NCI-H226 (cell line): Measurements from ENCODE around the gene CTNNA3.

Experiments
- DNase-seq: peaks from one replicate; pipeline ENCODE4 v3.0.0-alpha.2; 2015

CTNNA3 gene

DNA sequence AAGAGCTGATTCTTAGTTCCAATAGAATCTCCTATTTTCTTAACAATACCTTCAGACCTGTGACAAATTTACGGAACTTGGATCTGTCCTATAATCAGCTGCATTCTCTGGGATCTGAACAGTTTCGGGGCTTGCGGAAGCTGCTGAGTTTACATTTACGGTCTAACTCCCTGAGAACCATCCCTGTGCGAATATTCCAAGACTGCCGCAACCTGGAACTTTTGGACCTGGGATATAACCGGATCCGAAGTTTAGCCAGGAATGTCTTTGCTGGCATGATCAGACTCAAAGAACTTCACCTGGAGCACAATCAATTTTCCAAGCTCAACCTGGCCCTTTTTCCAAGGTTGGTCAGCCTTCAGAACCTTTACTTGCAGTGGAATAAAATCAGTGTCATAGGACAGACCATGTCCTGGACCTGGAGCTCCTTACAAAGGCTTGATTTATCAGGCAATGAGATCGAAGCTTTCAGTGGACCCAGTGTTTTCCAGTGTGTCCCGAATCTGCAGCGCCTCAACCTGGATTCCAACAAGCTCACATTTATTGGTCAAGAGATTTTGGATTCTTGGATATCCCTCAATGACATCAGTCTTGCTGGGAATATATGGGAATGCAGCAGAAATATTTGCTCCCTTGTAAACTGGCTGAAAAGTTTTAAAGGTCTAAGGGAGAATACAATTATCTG lies 768.6 kb downstream of the CTNNA3 start:
- DNase-seq: no peak

DNA sequence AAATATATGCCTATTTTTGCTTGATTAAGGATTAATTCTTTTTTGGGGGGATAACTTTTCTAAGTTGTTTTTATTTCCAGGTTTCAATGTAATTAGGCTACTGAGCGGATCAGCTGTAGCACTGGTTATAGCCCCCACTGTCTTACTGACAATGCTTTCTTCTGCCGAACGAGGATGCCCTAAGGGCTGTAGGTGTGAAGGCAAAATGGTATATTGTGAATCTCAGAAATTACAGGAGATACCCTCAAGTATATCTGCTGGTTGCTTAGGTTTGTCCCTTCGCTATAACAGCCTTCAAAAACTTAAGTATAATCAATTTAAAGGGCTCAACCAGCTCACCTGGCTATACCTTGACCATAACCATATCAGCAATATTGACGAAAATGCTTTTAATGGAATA lies 769.2 kb downstream of the CTNNA3 start:
- DNase-seq: no peak

DNA sequence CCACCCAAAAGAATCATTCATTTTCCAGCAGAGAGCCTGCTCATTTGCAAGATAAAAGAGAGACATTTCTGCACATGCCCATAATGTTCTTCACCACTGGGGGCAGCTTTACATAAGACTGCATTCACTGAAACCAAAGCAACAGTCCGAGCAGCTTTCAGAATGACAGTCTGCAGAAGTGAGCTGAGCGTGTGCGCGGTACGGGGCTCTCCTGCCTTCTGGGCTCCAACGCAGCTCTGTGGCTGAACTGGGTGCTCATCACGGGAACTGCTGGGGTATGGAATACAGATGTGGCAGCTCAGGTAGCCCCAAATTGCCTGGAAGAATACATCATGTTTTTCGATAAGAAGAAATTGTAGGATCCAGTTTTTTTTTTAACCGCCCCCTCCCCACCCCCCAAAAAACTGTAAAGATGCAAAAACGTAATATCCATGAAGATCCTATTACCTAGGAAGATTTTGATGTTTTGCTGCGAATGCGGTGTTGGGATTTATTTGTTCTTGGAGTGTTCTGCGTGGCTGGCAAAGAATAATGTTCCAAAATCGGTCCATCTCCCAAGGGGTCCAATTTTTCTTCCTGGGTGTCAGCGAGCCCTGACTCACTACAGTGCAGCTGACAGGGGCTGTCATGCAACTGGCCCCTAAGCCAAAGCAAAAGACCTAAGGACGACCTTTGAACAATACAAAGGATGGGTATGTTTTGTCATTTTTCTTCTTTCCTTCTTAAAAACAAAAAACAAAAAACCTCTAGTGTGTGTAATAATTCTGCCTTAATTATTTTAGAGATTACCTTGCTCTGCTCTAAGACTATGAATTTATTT lies 769.9 kb downstream of the CTNNA3 start, which contains the start of gene LRRTM3:
Gene LRRTM3 (plus strand): TSS at position 141 of the 820 bp plus-strand sequence.
- peak; percentile 65 for DNase-seq

- DNase-seq: no peak
Measured at GRCh38 chr10:66925373-66925772, 770.6 kb downstream of the CTNNA3 start.

GRCh38 chr10:66924674-66925345 lies 771.2 kb downstream of the CTNNA3 start:
- DNase-seq: no peak

DNA sequence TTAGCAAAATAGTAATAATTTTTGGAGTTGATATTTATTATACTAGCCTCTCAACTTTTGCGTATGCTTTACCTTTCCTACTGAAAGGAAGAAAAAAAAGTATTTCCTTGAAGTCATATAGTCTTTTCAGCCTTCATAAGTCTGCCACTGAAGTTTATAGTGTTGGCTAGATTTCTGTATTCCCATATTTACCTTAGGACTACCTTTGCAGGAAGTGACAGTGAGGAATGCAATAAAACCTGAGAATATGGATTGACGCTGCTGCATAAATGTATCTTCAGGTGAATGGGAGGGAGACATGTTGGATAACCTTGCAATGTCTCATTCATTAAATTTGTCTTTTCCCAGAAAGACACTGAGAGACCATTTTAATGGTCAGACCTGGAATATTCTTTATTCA lies 776.7 kb downstream of the CTNNA3 start:
- DNase-seq: no peak

DNA sequence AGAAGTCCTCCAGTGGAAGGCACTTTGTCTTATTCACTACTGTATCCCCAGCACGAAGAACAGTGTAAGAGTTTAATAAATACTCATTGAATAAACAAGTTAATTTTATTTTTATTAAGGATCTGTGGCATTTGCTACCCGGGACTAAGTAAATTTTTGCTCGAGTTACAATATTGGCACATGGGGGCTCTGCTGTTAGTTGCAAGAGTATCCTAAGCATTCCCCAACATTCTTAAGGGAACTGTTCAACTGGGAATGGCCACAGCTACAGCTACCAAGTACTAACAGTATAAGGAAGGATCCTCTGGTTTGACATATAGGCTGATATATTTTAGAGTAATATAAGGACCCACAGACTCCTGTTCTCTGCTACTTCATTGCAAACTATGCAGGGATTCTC lies 778.9 kb downstream of the CTNNA3 start:
- DNase-seq: no peak

GRCh38 chr10:66916030-66916429 lies 780.0 kb downstream of the CTNNA3 start:
- DNase-seq: no peak

DNA sequence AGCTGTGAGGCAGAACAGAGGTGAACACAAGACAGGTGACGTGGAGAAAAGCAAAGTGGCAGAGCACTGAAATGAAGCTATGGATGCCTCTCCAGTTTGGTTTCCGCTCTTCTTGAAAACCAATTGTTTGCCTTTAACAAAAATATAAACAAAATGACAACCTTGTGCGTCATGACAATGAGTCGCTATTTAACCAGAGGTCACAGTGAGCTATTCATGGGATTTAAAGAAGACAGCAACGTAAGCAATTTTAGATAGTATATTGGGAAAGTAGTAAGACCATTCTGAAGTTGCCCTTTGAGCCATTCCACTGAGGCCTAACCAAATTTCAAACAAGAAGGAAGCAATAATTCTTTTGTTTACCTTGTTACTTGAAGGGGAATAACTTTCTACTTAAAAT lies 785.3 kb downstream of the CTNNA3 start:
- no peak for DNase-seq

DNA sequence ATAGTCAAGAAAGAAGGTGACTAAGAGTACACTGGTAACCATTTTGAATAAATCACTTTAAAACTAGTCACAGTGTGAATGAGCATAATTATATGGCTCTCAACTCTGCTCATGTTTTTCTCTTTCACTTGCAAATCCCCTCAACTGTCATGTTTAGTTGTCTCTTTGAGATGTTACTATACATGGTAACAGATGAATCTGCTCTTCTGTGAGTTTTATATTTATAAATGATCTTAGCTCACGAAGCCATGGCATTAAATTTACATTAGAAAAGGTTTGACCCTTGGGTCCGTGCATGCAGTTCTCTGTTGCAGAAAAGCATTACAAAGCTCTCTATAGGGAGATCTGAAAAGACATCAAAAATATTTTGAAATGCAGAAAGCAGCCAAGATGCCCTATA lies 803.1 kb downstream of the CTNNA3 start:
- DNase-seq: no peak

GRCh38 chr10:66888237-66888636 lies 807.8 kb downstream of the CTNNA3 start:
- no peak for DNase-seq

DNA sequence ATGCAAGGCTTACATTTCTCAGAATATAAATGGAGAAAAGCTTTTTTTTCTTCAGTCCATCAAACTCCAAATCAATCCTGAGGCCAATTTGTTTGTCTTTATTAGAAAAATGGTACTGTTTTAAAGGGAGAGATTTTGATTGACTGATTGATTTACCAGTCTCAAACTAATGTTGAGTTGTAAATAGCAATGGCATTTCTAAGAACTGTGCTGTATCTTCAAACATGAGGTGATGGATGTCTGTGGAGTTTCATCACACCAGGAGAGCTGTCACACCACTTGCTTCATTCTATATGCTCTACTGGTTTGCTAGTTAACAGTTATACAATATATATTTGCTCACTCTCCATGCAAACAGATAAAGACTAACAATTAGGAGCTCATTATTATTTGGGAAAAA lies 809.1 kb downstream of the CTNNA3 start:
- DNase-seq: no peak

DNA sequence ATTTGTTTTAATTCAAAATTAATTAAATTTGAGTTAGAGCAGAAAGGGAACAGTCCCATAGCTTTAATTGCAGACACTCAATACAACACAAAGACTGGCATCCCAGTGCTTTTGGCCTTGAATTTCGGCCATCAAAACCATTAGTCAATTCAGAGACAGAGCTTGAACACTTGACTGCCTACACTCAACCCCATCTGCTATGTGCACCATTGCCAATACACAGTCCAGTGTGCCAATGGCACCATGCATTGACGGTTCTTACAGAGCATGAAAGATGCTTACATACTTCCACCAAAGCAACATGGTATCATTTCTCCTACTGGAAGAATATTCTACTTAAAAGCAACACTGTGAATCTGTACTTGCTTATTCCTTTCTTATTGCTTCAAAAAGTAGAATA lies 813.7 kb downstream of the CTNNA3 start:
- DNase-seq: no peak

DNA sequence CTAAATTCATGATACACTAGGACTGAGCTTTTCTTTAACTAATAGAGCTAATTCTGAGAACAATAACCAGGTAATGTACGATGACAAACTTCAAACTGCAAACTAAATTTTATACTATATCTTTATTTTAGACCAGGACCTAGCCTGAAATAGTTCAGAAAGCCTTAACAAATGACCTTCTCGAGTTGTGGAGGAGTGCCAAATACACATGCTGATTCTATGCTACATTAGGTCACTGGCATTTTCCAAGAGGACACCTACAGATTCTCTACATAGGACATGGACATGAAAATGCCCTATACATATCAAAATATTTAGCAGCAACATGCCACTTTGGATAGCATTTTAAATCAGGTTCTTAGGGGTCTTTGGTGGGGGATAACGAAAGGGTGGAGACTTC lies 814.2 kb downstream of the CTNNA3 start:
- DNase-seq: no peak

DNA sequence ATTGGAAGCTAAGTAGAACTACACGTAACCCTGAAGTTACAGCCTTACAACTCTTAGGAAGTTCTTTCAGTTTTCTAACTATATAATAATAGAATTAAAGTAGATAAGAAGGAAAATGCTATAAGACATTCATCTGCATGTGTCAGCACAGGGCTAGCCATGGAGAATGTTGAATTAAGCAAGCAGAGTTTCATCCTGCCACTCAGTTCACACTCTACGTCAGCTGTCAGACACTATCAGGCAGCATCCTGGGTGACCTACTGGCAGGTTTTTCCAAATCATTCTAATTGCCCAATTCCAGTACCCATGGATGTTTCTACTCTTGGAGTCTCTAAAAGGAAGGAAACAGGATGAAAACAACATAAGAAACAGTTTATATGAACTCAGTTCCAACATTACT lies 815.2 kb downstream of the CTNNA3 start:
- no peak for DNase-seq

GRCh38 chr10:66880292-66880691 lies 815.7 kb downstream of the CTNNA3 start:
- no peak for DNase-seq

DNA sequence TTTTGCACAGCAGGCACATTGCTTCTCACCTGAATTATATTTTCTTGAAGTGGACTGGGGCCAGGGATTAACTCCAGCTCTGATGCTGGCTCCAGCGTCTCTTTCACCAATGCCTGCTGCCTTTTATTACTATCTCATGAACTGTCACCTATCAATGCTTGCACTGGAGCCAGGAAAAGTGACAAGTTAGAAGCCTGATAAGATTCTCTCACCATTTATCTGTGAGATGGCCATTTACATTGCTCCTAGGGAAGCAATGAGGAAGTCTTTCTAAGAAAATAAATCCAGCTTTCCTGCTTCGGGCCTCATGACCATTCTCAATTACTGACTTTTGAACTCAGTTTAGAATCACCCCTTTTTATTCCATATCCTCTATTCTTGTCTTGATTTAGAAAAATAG lies 818.6 kb downstream of the CTNNA3 start:
- no peak for DNase-seq

- no peak for DNase-seq
Measured at GRCh38 chr10:66869635-66870034, 826.4 kb downstream of the CTNNA3 start.

DNA sequence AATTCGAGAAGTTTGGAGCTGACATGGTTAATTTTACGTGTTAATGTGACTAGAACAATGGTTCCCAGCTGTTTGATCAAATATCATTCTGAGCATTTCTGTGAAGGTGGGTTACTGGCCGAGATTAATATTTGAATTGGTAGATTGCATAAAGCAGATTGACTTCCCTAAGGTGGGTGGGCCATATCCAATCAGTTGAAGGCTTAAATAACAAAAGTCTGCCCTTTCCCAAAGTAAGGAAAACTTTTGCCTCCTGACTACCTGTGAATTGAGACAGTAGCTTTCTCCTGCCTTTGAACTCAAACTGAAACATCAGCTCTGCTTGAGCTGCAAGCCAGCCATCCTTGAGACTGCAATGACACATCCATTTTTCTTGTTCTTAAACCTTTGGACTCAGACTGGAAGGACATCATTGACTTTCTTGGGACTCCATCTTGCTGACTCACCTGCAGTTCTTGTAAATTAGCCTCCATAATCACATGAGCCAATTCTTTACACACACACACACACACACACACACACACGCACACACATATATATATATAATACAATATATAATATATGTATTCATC lies 833.2 kb downstream of the CTNNA3 start:
- no peak for DNase-seq

- no peak for DNase-seq
Measured at GRCh38 chr10:66860376-66860945, 835.5 kb downstream of the CTNNA3 start.

- no peak for DNase-seq
Measured at GRCh38 chr10:66852811-66853210, 843.2 kb downstream of the CTNNA3 start.

DNA sequence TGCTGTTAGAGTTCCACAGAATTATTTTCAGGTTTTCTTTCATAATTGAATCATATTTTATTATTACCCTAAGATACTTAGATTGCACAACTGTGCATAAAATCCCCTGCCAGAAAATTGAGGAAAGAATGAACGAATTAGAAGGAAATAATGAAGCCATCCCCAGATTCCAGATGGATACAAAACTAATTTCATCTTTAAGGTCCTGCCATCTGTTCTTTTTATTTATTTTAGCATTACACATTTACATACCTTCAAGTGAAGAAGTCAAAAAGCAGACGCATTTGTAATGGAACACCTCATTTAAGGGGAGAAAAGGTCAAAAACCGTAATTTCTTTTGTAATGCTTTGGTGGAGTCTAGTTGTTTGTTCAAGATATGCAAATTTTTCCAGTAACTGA lies 847.1 kb downstream of the CTNNA3 start:
- no peak for DNase-seq
